Skeletal muscle satellite cell (primary cell): ENCODE data around the gene STOML1.

ENCODE experiments used
- H3K27me3 ChIP-seq: 2 replicates; pipeline ENCODE4 v1.7.0; 2013; ENCODE audit warnings: low read length; ENCODE audit not compliant: control insufficient read depth, insufficient read depth
- H3K36me3 ChIP-seq: 2 replicates; pipeline ENCODE4 v1.7.0; 2013; ENCODE audit warnings: mild to moderate bottlenecking, control low read depth, low read length; ENCODE audit not compliant: insufficient read depth
- H3K4me1 ChIP-seq: 2 replicates; pipeline ENCODE4 v1.7.0; 2013; ENCODE audit warnings: low read length; ENCODE audit not compliant: control insufficient read depth, insufficient read depth
- H3K4me2 ChIP-seq: 2 replicates; pipeline ENCODE4 v1.7.0; 2013; ENCODE audit warnings: mild to moderate bottlenecking, low read length
- H3K4me3 ChIP-seq: 2 replicates; pipeline ENCODE4 v1.7.0; 2013; ENCODE audit warnings: low read length
- H3K9ac ChIP-seq: 2 replicates; pipeline ENCODE4 v1.7.0; 2013; ENCODE audit warnings: mild to moderate bottlenecking, low read depth, low read length, moderate library complexity
- H3K9me3 ChIP-seq: replicated peaks from 2 replicates; pipeline ENCODE4 v1.7.0; 2013; ENCODE audit warnings: mild to moderate bottlenecking, control low read depth, low read length

The STOML1 gene

GRCh38 chr15:73990250-73991005 lies 1.7 kb downstream of the STOML1 start:
- Histone ChIP-seq H3K27me3 (no peaks in the 10 kb centered on the region), H3K9me3 (no peaks in the 10 kb centered on the region), H3K9ac (peak overlapping the region; percentile 78), H3K4me3 (no peak overlapping the region), H3K36me3 (no peaks in the 10 kb centered on the region), H3K4me2 (peak overlapping the region; percentile 98), H3K4me1 (peaks cover 63% of the 10 kb centered on the region)

GRCh38 chr15:73989001-73989798 lies 2.9 kb downstream of the STOML1 start:
- H3K4me1 ChIP-seq, result peaks cover 74% of the 10 kb centered on the region
- peak overlapping the region; percentile 10 for H3K4me3 ChIP-seq
- peak overlapping the region; percentile 65 for H3K4me2 ChIP-seq
- H3K9me3 ChIP-seq, result no peaks in the 10 kb centered on the region
- H3K36me3 ChIP-seq, result no peaks in the 10 kb centered on the region
- no peaks in the 10 kb centered on the region for H3K27me3 ChIP-seq
- peak overlapping the region; percentile 34 for H3K9ac ChIP-seq

- H3K4me1 ChIP-seq, result peaks cover 76% of the 10 kb centered on the region
- H3K9ac ChIP-seq, result no peak overlapping the region
- H3K27me3 ChIP-seq, result no peaks in the 10 kb centered on the region
- peak overlapping the region; percentile 48 for H3K4me2 ChIP-seq
- no peaks in the 10 kb centered on the region for H3K36me3 ChIP-seq
- H3K9me3 ChIP-seq, result no peaks in the 10 kb centered on the region
- H3K4me3 ChIP-seq, result peak overlapping the region; percentile 9
Measured at GRCh38 chr15:73988445-73988969, 3.6 kb downstream of the STOML1 start.

GRCh38 chr15:73987681-73988444 lies 4.2 kb downstream of the STOML1 start:
- peaks cover 82% of the 10 kb centered on the region for H3K4me1 ChIP-seq
- no peaks in the 10 kb centered on the region for H3K36me3 ChIP-seq
- no peak overlapping the region for H3K4me2 ChIP-seq
- no peaks in the 10 kb centered on the region for H3K27me3 ChIP-seq
- H3K4me3 ChIP-seq, result no peak overlapping the region
- no peaks in the 10 kb centered on the region for H3K9me3 ChIP-seq
- no peak overlapping the region for H3K9ac ChIP-seq

GRCh38 chr15:73987250-73987649 lies 4.8 kb downstream of the STOML1 start:
- H3K4me2 ChIP-seq, result no peak overlapping the region
- no peak overlapping the region for H3K4me3 ChIP-seq
- no peaks in the 10 kb centered on the region for H3K9me3 ChIP-seq
- no peaks in the 10 kb centered on the region for H3K36me3 ChIP-seq
- H3K27me3 ChIP-seq, result no peaks in the 10 kb centered on the region
- no peak overlapping the region for H3K9ac ChIP-seq
- peaks cover 84% of the 10 kb centered on the region for H3K4me1 ChIP-seq

GRCh38 chr15:73986776-73987056 lies 5.4 kb downstream of the STOML1 start:
- H3K36me3 ChIP-seq, result no peaks in the 10 kb centered on the region
- peaks cover 89% of the 10 kb centered on the region for H3K4me1 ChIP-seq
- H3K9ac ChIP-seq, result no peak overlapping the region
- no peak overlapping the region for H3K4me2 ChIP-seq
- H3K9me3 ChIP-seq, result no peaks in the 10 kb centered on the region
- no peaks in the 10 kb centered on the region for H3K27me3 ChIP-seq
- no peak overlapping the region for H3K4me3 ChIP-seq

GRCh38 chr15:73986055-73986775 lies 5.9 kb downstream of the STOML1 start:
- no peaks in the 10 kb centered on the region for H3K36me3 ChIP-seq
- no peaks in the 10 kb centered on the region for H3K9me3 ChIP-seq
- H3K4me1 ChIP-seq, result peaks cover 88% of the 10 kb centered on the region
- no peaks in the 10 kb centered on the region for H3K27me3 ChIP-seq
- no peak overlapping the region for H3K4me3 ChIP-seq
- no peak overlapping the region for H3K4me2 ChIP-seq
- H3K9ac ChIP-seq, result no peak overlapping the region

GRCh38 chr15:73985101-73985873 lies 6.8 kb downstream of the STOML1 start:
- Histone ChIP-seq H3K9me3 (no peaks in the 10 kb centered on the region), H3K27me3 (no peaks in the 10 kb centered on the region), H3K4me3 (no peak overlapping the region), H3K36me3 (no peaks in the 10 kb centered on the region), H3K4me2 (no peak overlapping the region), H3K9ac (no peak overlapping the region), H3K4me1 (peaks cover 79% of the 10 kb centered on the region)

- no peaks in the 10 kb centered on the region for H3K9me3 ChIP-seq
- no peak overlapping the region for H3K4me2 ChIP-seq
- H3K9ac ChIP-seq, result no peak overlapping the region
- H3K4me3 ChIP-seq, result no peak overlapping the region
- H3K36me3 ChIP-seq, result no peaks in the 10 kb centered on the region
- no peaks in the 10 kb centered on the region for H3K27me3 ChIP-seq
- H3K4me1 ChIP-seq, result peaks cover 70% of the 10 kb centered on the region
Measured at GRCh38 chr15:73984208-73984979, 7.7 kb downstream of the STOML1 start.

GRCh38 chr15:73983773-73984172 lies 8.3 kb downstream of the STOML1 start:
- no peak overlapping the region for H3K4me3 ChIP-seq
- H3K4me1 ChIP-seq, result peaks cover 64% of the 10 kb centered on the region
- no peaks in the 10 kb centered on the region for H3K36me3 ChIP-seq
- H3K9ac ChIP-seq, result no peak overlapping the region
- peak overlapping the region; percentile 70 for H3K4me2 ChIP-seq
- no peaks in the 10 kb centered on the region for H3K9me3 ChIP-seq
- H3K27me3 ChIP-seq, result no peaks in the 10 kb centered on the region
